BJ (cell line): ENCODE measurements around the gene ST3GAL4. TPM values are rescaled to one million over a fixed set of nuclear protein-coding genes. Genes with fewer than 3 reads are reported as not detected.

Source experiments
- CTCF ChIA-PET: fragments of 350-600 bp; formaldehyde crosslinking; extraction: SDS; loops from one replicate; lab custom pipeline; 2021; ENCODE audit warnings: antibody characterized with exemption, inconsistent platforms; lab: Yijun Ruan, JAX
- POLR2A ChIA-PET: fragments of 300-600 bp; sonication (Branson Sonifier 250); formaldehyde crosslinking; extraction: SDS; loops from one replicate; lab custom pipeline; 2021; ENCODE audit warnings: antibody characterized with exemption; lab: Charles Lee
- DNase-seq: peaks from one replicate; pipeline ENCODE4 v3.0.0-alpha.2; 2011; ENCODE audit warnings: low read depth
- H3K27me3 ChIP-seq: 2 replicates; pipeline ENCODE4 v1.6.0; 2011; ENCODE audit warnings: low read length; ENCODE audit not compliant: control insufficient read depth, insufficient read depth
- H3K36me3 ChIP-seq: 2 replicates; pipeline ENCODE4 v1.5.1; 2011; ENCODE audit warnings: low read length; ENCODE audit not compliant: control insufficient read depth, insufficient read depth
- H3K4me3 ChIP-seq: 2 replicates; pipeline ENCODE4 v1.5.1; 2011; ENCODE audit warnings: low read depth, mild to moderate bottlenecking, control low read depth, low read length
- polyA plus RNA-seq: library from polyadenylated mRNA; depleted of rRNA; stranded (reverse); fragments of >200 nt; gene quantifications from 2 replicates; pipeline ENCODE4 v1.2.3, GENCODE V29; 2011
- TF ChIP-seq, protein P1 (sequence below): IDR thresholded peaks from 2 replicates; pipeline ENCODE4 v1.5.1; 2011; ENCODE audit warnings: low read depth, mild to moderate bottlenecking, control low read depth, inconsistent platforms, low read length, moderate library complexity; ENCODE audit not compliant: insufficient read depth

Gene ST3GAL4
- polyA plus RNA-seq, 1 experiment, result 31.8 TPM

DNA sequence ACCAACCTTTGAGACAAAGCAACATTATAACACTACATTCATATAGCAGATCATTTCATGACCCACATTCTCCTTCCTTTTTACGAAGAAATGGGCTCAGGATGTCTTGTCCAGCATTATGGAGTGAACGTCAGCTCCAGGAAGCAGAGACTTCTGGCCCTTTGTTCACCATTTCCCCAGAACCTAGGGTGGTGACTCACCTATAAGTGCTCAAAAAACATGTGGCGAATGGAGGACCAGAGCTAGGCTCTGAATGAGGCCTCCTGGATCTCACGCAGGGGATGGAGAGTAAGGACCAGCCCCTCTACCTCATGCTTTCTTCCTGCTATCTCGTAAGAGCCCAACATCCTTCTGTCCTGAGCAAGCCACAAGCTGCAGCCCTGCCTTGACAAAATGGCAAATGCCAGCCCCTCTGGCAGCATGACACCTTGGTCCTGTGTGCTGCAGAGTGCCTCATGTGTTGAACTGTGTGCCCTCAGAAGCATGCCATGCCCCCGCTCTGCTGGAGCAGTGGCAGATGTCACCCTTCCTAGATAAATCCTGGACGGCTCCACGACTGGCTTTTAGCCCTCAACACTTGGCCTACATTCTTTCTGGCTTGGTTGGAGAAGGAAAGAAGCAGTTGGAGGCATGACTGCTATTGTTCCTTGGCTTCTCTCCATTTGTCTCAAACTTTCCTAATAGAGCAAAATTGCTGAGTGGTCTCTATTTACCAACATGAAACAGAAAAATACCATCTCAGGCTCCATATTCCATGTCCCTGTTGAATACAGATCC, 6.5 kb upstream of the ST3GAL4 start:
- POLR2A ChIA-PET, result no interaction called here
- CTCF ChIA-PET, result interaction anchor here (1.2 kb wide), 1 partner anchor 38 kb away, joined by 5 read pairs; no protein-coding TSS in a partner anchor
- TF ChIP-seq, protein P1, sequence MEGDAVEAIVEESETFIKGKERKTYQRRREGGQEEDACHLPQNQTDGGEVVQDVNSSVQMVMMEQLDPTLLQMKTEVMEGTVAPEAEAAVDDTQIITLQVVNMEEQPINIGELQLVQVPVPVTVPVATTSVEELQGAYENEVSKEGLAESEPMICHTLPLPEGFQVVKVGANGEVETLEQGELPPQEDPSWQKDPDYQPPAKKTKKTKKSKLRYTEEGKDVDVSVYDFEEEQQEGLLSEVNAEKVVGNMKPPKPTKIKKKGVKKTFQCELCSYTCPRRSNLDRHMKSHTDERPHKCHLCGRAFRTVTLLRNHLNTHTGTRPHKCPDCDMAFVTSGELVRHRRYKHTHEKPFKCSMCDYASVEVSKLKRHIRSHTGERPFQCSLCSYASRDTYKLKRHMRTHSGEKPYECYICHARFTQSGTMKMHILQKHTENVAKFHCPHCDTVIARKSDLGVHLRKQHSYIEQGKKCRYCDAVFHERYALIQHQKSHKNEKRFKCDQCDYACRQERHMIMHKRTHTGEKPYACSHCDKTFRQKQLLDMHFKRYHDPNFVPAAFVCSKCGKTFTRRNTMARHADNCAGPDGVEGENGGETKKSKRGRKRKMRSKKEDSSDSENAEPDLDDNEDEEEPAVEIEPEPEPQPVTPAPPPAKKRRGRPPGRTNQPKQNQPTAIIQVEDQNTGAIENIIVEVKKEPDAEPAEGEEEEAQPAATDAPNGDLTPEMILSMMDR, result no peak
- no peak for DNase-seq
- H3K27me3 ChIP-seq, result no peaks in the 10 kb centered on the region
- H3K4me3 ChIP-seq, result no peak overlapping the region
- H3K36me3 ChIP-seq, result no peaks in the 10 kb centered on the region; the same call in 1 of the 2 replicates

DNA sequence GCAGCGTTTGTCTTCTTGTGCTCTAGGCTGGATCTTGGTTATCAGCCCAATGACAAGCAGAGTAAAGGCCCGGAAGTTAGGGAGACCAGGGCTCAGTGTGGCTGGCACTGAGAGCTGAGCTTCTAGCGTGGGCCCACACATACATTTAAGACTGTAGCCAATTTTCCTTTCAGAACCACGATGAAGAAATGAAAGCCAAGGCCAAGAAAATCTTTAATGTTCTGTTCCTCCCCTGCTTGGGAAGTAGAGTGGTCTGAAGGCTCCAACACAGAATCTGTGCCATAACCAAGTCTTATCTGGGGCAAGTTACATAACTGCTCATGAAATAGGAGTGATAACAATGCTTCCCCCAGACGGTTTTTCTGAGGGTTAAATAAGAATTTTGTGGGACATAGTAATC, 4.7 kb upstream of the ST3GAL4 start:
- ChIA-PET CTCF (interaction anchor here (1.0 kb wide), 1 partner anchor 40 kb away, joined by 4 read pairs; no protein-coding TSS in a partner anchor), POLR2A (no interaction called here)
- TF ChIP-seq, protein P1, result no peak
- no peak for DNase-seq
- Histone ChIP-seq H3K36me3 (no peaks in the 10 kb centered on the region; the same call in 1 of the 2 replicates), H3K27me3 (no peaks in the 10 kb centered on the region), H3K4me3 (no peak overlapping the region)

DNA sequence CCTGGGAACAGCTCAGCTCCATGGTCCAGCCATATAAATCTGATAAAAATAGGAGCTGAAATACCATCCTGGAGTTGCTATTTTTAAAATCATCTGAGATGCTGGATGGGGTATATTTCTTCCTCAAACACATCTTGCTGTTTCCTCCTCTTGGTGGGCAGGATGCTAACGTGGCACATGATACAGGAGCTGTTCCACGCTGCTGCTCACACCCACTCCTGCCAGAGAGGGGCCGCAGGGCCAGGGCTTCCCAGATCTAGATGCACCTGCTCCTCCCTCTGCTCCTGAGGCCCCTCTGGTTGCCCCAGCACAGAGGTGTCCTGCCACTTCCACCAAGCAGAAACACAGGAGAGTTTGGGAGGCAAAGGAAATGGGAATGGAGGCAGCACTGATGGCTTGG, 3.3 kb upstream of the ST3GAL4 start:
- ChIA-PET POLR2A (no interaction called here), CTCF (no interaction called here)
- Histone ChIP-seq H3K27me3 (no peaks in the 10 kb centered on the region), H3K36me3 (no peaks in the 10 kb centered on the region; the same call in 1 of the 2 replicates), H3K4me3 (no peak overlapping the region)
- TF ChIP-seq, protein P1, result no peak
- no peak for DNase-seq

DNA sequence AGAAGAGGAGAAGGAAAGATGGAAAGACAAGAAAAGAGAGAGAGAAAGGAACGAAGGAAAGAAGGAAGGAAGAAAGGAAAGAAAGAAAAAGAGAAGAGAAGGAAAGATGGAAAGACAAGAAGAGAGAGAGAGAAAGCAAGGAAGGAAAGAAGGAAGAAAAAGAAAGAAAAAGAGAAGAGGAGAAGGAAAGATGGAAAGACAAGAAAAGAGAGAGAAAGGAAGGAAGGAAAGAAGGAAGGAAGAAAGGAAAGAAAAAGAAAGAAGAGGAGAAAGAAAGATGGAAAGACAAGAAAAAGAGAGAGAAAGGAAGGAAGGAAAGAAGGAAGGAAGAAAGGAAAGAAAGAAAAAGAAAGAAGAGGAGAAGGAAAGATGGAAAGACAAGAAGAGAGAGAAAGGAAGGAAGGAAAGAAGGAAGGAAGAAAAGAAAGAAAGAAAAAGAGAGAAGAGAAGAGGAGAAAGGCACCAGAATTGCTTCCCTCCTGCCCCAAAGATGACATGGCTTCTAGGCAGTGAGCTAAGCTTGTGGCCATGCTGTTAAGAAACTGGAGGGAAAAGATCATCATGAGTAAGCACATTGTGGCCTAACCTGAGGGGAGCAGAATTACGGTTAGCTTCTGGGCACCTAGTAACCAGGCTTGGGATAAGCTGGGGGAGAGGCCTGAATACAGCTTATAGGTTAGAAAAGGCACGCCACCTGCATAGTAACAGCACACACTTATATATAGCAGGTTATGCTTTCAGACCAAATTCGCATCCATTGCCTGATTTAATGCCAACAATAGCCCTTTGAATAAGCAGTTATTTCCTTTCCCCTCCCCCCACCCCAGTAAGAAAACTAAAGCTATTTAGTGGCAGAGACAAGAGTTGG, 2.3 kb upstream of the ST3GAL4 start:
- ChIA-PET CTCF (interaction anchor here (1.0 to 5.3 kb wide), 3 partner anchors 11 to 44 kb away, joined by 3 to 44 read pairs (median 5); no protein-coding TSS in a partner anchor), POLR2A (interaction anchor here (0.6 kb wide), 1 partner anchor 10 kb away, joined by 4 read pairs; no protein-coding TSS in a partner anchor)
- Histone ChIP-seq H3K36me3 (no peaks in the 10 kb centered on the region), H3K27me3 (no peaks in the 10 kb centered on the region), H3K4me3 (no peak overlapping the region)
- TF ChIP-seq, protein P1, result no peak
- DNase-seq, result no peak
